MM.1S (cell line): ENCODE measurements around the gene GPSM1.

Experiments
- CTCF ChIP-seq: fragments of 300-600 bp; sonication (generic); IDR thresholded peaks from 2 replicates; pipeline ENCODE4 v1.5.1; 2016; ENCODE audit warnings: antibody characterized with exemption, low read length, mixed read lengths
- EZH2 ChIP-seq: fragments of 300-600 bp; sonication (generic); optimal IDR thresholded peaks from 2 replicates; pipeline ENCODE3; 2017; ENCODE audit warnings: low read depth, mild to moderate bottlenecking, antibody characterized with exemption, low read length, mixed read lengths

- TF ChIP-seq CTCF (no peak), EZH2 (no peak)
Measured at GRCh38 chr9:136355616-136356557, 28.5 kb downstream of the GPSM1 start.
